NCI-H82 treated with DMSO at 0.1 percent for 48 hours (cell line): ENCODE results near the gene CSRP1.
A peak's percentile ranks its signal among the peaks of the same experiment; 100 is the strongest.
"Not testable (repeated sequence)": the region's sequence is repeated elsewhere in the genome, so short reads cannot be mapped to it uniquely, and the experiment has no call there.

Experiments
- DNase-seq: peaks from one replicate; lab custom pipeline; 2025; ENCODE audit not compliant: unreplicated experiment; lab: John Stamatoyannopoulos, UW

The CSRP1 gene

DNA sequence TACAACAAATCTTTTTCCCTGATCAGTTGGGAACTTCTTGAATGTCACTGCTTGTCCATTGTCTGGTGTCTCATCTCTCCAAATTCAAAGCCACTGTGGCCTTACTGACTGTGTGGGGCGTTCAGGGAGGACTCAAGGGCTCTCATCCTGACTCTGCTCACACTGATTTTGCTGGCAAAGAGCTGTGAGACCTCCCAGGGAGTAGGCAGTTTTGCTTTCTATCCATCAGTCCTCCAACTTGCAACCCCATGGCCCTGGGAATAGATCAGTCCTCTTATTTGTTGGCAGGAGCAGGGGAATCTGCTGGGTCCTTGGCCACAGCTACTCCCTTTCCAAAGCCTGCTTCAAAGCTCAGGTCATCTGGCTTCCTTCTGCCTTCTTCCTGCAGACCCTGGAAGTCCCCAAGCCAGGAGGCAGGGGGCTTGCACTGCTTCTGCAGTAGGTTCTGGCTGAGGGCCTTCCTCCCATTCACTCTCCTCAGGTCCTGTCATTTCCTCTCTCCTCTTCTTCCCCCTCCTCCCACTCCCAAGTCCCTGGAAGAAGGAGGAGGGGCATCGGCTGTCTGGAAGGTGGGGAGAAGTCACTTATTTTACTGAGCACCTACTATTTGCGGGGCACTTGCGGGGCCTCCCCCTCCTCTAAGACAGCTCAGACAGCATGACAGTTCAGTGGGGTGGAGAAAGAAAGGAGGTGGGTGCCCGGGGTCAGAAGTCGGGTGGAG, 31.1 kb upstream of the CSRP1 start:
- DNase-seq = no peak

DNA sequence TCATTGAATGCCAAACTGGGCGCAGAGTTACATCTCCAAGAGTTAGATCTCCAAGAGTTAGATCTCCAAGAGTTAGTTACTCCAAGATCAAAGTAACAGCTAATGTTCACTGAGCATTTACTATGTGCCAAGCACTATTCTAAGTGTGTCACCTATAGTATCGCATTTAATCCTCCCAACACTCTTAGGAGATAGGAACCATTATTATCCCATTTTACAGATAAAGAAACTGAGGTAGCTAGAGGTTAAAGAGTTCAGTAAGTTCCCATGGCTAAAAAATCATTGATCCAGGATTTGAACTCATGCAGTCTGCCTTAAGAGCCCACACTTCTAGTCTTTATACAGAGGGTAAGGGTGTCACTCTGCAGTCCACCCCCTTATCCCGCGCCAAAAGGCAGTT, 30.5 kb upstream of the CSRP1 start:
- no peak for DNase-seq

DNA sequence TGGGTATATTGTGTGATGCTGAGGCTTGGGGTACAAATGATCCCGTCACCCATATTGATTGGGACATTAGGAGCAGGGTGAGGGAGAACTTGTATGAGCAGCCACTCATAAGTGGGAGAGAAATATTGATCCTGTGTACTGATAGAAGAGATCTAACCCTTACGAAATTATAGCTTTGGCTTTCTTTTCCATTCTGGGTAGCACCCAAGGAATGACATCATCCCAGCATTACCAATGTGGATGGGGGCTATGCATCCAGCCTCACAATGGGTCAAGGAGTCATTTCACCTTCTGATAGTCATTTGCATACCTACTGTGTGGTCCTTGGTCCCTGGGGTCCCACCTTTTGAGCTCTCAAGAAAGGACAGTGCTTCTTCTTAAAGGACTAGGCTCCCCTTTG, 30.1 kb upstream of the CSRP1 start:
- DNase-seq = no peak

- DNase-seq = no peak
These were observed 29.6 kb upstream of the CSRP1 start for GRCh38 chr1:201536558-201536957.

GRCh38 chr1:201535919-201536245, 29.0 kb upstream of the CSRP1 start:
- no peak for DNase-seq

DNA sequence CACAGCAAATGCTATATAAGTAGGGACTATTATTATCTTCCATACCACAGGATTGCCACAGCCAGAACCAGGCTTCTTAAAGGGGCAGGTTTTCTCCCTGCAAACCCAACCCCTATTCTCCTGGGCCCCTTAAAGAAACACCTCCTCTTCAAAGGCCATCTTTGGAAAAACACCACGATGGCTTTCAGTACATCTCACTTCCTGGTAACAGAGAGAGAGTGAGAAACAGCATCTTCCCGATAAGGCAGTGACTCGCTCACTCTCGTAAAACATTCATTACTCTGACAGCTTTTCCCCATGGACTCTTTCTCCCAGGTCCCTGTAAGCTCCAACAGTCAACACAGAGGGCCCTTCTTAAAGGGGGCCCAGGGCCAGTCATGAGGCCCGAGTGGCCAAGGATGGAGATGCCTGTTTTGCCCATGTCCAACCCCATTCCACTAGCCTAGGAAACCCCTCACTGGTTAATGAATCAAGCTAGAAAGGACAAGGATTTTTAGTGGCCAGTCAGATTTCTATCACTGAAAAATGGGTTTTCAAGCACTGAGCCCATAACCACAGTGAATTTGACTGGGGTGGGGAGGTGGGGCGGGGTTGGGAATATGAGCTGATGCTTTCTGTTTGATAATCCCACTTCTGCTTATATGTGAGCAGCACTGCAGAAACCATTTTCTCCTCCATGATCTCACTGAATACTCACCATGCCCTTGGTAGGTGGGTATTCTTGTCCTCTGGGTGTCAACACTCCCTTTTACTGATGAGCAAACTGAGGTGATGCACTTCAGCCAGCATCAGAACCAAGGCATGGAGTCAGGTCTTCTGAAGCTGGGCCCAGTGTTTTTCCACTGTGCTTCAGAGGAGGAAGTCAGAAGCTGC, 28.4 kb upstream of the CSRP1 start:
- no peak for DNase-seq

- DNase-seq = no peak
These were observed 26.9 kb upstream of the CSRP1 start for GRCh38 chr1:201533836-201534235.

DNA sequence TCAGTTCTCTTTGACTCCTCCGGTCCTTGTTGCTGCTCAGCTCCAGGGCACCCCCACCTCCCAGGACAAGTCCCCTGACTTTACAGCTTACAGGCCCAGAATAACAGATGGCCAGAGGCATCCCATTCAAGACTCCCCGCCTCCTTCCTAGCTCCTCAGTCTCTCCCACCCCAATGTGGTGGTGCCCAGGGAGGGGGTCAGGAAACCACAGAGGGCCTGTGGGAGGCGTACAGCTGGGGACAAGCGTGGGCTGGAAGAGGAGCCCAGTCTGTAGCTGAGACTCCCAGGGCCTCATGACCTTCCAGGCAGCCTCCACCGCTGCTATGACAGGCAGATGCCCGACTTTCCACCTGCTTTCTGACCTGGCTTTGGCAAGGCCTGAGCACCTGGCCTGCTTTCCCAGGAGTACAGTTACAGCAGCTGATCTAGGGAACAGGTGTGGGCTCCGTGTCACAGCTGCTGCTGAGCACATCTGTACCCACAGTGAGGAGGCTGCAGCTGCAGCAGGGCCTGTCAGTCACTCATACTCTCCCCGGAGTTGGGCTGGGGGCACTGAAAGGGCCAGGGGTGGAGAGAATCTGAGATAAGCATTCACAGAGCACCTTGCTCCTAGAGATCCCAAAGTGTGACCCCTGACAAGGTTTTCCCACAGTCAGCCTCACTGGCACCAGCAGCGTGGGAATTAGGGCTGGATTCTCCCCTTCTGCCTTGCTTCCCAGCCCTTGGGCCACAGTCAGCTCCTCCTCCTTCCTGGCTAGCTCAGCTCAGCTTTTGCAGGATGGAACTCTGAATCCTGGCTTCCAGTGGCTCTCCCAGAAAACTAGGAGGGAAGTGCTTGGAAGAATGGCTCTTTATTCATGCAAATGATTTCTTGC, 24.9 kb upstream of the CSRP1 start:
- DNase-seq = no peak

- DNase-seq = peak; percentile 48
These were observed 24.0 kb upstream of the CSRP1 start for GRCh38 chr1:201530741-201531531.

- no peak for DNase-seq
These were observed 21.8 kb upstream of the CSRP1 start for GRCh38 chr1:201528631-201529252.

- DNase-seq = no peak
These were observed 21.0 kb upstream of the CSRP1 start for GRCh38 chr1:201527879-201528278.

DNA sequence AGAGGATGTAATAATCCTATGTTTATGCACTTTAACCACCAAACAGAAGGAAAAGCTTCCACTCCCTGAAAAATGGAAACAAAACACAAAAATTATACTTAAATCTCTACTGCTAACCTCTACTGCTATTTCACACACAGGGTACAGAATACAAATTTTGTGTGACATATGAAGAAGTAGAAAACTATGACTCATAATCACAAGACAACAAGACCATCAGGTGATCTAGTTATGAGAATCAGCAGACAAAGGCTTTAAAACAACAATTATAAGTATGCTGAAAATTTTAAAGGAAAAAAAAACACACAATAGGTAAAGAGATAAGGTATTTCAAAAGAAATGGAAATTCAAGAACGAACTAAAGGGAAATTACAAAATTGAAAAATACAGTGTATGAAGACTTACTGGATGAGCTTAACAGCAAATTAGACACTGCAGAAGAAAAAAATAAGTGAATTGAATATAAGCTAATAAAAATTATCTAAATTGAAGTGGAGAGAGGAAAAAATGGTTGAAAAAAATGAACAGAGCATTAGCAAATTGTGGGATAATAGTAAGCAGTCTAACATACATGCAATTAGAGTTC, 18.4 kb upstream of the CSRP1 start:
- no peak for DNase-seq

DNA sequence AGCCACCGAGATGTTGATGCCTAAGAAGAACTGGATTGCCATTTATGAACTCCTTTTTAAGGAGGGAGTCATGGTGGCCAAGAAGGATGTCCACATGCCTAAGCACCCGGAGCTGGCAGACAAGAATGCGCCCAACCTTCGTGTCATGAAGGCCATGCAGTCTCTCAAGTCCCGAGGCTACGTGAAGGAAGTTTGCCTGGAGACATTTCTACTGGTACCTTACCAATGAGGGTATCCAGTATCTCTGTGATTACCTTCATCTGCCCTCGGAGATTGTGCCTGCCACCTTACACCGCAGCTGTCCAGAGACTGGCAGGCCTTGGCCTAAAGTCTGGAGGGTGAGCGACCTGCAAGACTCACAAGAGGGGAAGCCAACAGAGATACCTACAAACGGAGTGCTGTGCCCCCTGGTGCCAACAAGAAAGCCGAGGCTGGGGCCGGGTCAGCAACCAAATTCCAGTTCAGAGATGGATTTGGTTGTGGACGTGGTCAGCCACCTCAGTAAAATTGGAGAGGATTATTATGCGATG, 13.2 kb upstream of the CSRP1 start:
- DNase-seq = not testable (repeated sequence)

DNA sequence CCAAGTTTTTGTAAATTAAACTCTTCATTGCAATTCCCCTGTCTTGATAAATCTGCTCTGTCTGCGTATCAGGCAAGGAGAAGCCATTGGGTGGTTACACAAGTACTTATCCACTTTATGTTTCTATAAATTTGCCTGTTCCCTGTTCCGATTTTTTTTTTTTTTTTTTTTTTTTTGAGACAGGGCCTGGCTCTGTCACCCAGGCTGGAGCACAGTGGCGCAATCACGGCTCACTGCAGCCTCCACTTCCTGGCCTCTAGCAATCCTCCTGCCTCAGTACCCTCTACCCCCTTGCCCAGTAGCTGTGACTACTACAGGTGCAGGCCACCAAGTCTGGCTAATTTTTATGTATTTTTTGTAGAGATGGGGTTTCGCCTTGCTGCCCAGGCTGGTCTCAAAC, 11.1 kb upstream of the CSRP1 start:
- no peak for DNase-seq

DNA sequence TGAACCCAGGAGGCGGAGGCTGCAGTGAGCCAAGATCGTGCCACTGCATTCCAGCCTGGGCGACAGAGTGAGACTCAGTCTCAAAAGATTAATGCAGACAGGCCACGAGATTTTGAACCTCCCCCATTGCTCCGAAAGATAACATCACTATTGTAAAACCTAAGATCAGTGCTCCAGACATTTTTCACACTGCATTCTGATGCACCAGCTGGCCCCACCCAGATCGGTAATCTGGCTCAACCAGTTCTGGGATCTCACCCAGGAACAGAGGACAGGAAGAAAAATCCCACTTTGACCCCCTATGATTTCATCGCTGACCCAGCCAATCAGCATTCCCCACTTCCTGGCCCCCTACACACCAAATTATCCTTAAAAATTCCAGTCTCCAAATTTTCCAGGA, 10.7 kb upstream of the CSRP1 start:
- no peak for DNase-seq

DNA sequence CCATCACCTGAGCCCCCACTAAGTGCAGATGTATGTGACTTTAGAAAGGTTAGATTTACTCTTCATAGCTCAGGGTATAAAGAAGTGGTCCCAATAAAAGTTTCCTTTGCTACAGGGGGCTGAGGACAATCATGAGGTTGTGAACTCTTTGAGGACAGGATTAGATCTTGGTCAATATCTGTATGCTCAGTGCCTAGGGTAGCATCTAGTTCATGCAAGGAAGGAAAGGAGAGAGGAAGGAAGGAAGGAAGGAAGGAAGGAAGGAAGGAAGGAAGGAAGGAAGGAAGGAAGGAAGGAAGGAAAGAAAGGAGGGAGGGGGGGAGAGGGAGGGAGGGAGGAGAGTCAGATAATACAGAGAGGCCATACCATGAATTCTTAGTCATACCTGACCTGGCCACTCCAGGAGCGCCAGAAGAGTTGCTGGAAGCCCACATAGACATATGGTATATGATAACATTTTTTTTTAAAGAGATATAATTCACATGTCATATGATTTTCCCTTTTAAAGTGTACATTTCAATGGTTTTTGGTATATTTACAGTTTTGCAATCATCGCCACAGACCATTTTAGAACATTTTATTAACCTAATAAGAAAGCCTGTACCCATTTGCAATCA, 9.7 kb upstream of the CSRP1 start:
- no peak for DNase-seq

DNA sequence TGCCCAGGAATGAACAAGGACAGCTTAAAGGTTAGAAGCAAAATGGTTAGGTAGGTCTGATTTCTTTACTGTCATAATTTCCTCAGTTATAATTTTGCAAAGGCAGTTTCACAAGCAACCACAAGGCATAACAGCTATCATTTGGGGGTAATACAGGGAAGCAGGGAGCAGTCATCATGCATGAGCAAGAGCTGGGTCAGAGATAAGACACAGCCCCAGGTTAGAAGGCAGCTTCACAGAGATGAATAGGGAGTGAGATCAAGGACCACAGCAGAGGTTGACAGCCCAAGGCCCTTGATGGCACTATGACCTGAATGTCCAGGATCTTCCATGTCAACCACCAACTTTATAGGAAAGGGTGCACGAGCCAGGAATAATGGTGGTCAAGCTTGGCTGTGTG, 9.0 kb upstream of the CSRP1 start:
- no peak for DNase-seq

DNA sequence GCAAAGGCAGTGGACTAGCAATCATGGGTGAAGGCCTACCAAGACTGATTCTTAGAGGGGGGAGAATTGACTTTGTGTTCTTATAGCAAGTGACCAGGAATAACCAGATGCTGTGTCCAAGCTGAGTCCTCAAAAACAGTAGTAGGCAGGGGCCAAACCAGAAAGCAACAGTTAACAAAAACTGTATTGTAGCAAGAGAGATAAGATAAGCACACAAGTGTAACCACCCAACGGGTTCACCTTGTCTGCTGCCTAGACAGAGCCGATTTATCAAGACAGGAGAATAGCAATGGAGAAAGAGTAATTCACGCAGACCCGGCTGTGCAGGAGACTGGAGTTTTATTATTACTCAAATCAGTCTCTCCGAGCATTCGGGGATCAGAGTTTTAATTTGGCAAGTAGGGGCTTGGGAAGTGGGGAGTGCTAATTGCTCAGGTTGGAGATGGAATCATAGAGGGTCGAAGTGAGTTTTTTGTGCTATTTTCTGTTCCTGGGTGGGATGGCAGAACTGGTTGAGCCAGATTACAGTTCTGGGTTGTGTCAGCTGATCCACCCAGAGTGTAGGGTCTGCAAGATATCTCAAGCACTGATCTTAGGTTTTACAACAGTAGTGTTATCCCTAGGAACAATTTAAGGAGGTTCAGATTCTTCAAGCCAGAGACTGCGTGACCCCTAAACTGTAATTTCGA, 8.3 kb upstream of the CSRP1 start:
- DNase-seq = no peak

DNA sequence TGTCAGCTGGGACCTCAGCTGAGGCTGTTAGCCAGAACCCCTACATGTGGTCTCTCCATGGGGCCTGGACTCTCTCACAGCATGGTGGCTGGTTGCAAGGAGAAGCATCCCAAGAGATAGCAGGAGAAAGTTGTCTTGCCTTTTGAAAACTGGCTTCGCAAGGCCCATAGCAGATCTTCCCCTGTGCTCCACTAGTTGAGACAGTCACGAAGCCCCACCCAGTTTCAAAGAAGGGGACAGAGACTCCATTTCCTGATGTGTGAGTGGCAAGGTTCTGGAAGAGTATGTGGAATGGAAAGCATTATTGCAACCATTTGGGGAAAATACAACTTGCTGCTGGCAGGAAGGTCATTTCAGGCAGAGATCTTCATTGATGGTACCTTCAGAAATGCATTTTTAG, 7.5 kb upstream of the CSRP1 start:
- DNase-seq = no peak
